Measurements from ENCODE around the gene CLDND2. TPM values are rescaled to one million over a fixed set of nuclear protein-coding genes. Genes with fewer than 3 reads are reported as not detected.

The CLDND2 gene
- total RNA-seq, 4 donors from 2014 or later, result not detected

DNA sequence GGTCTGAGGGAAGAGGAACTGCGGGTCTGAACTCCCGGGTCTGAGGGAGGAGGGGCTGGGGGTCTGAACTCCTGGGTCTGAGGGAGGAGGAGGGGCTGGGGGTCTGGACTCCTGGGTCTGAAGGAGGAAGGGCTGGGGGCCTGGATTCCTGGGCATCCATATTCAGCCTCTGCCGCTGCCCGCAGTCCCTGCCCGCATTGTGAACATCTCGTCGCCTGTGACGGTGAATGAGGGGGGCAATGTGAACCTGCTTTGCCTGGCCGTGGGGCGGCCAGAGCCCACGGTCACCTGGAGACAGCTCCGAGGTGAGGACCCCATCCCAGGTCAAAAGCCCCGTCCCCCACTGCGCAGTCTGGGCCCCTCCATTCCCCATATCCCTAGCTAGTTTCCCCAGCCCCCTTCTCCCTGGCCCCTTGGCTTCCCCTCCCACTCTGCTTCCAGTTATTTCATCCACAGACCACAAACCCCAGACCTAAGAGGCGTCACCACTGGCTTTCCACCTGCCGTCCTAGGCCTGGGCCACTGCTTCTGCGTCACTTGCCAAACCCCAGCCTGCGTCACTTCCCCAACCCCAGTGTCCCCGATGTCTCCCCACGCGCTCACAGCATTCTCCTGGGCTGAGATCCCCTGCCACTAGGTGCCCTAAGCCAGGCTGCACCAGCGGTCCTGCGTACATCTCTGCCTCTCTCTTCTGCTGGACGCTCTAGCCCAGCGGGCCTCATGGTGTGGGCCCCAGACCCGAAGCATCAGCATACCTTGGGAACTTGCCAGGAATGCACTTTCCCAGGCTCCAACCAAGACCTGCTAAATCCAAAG, 43.4 kb downstream of the CLDND2 start:
- Histone ChIP-seq H3K27me3 (peaks cover 40% of the 10 kb centered on the region), H3K4me3 (no peak overlapping the region), H3K27ac (no peak overlapping the region), H3K36me3 (no peaks in the 10 kb centered on the region), H3K4me1 (peaks cover 0 to 13% (median 6%) of the 10 kb centered on the region in 4 donors), H3K9me3 (no peaks in the 10 kb centered on the region)
- intact Hi-C loops (cut with DNase I; ENCODE audit: low total_unique reads) (no loop called here), in situ Hi-C loops (cut with MboI; ENCODE audit: low pct_ligation_motif_present in 1 of 4, low pct_unique_long_range_greater_than_20kb in 1 of 4, low sequenced_read_pairs in 3 of 4) (loop anchor here in 1 of 4 donors (25.0 kb wide), 1 partner anchor 112 kb away; no protein-coding TSS in a partner anchor)
- 44 to 66% methylated on average over 2 to 26 of the region's 26 CpGs for WGBS, 2 donors (ENCODE audit: low coverage in 1 of 2)
- no peak for DNase-seq
- TF ChIP-seq EP300 (IDR thresholded peaks at IDR 0.05; ENCODE audit: low read depth) (no peak), CTCF (IDR thresholded peaks at IDR 0.05) (no peak), POLR2A (IDR thresholded peaks at IDR 0.05) (no peak), POLR2AphosphoS5 (IDR thresholded peaks at IDR 0.05) (no peak)

GRCh38 chr19:51324167-51324481, 44.7 kb downstream of the CLDND2 start:
- Histone ChIP-seq H3K9me3 (no peaks in the 10 kb centered on the region), H3K27ac (no peak overlapping the region), H3K36me3 (no peaks in the 10 kb centered on the region), H3K4me3 (no peak overlapping the region), H3K4me1 (peaks cover 0 to 13% (median 6%) of the 10 kb centered on the region in 4 donors), H3K27me3 (peaks cover 36% of the 10 kb centered on the region)
- intact Hi-C loops (cut with DNase I; ENCODE audit: low total_unique reads), result no loop called here
- 63 to 76% methylated on average over 2 to 6 of the region's 6 CpGs for WGBS, 2 donors (ENCODE audit: low coverage in 1 of 2)
- in situ Hi-C loops (cut with MboI; ENCODE audit: low pct_ligation_motif_present in 1 of 4, low pct_unique_long_range_greater_than_20kb in 1 of 4, low sequenced_read_pairs in 3 of 4), result no loop called here
- TF ChIP-seq CTCF (IDR thresholded peaks at IDR 0.05) (no peak), EP300 (IDR thresholded peaks at IDR 0.05; ENCODE audit: low read depth) (no peak), POLR2A (IDR thresholded peaks at IDR 0.05) (no peak), POLR2AphosphoS5 (IDR thresholded peaks at IDR 0.05) (no peak)
- DNase-seq, result no peak

- Histone ChIP-seq H3K4me1 (peaks cover 0 to 13% (median 6%) of the 10 kb centered on the region in 4 donors), H3K4me3 (no peak overlapping the region), H3K27ac (no peak overlapping the region), H3K27me3 (peaks cover 31% of the 10 kb centered on the region), H3K36me3 (no peaks in the 10 kb centered on the region), H3K9me3 (no peaks in the 10 kb centered on the region)
- DNase-seq, result no peak
- TF ChIP-seq EP300 (IDR thresholded peaks at IDR 0.05; ENCODE audit: low read depth) (no peak), POLR2AphosphoS5 (IDR thresholded peaks at IDR 0.05) (no peak), POLR2A (IDR thresholded peaks at IDR 0.05) (no peak), CTCF (IDR thresholded peaks at IDR 0.05) (no peak)
- intact Hi-C loops (cut with DNase I; ENCODE audit: low total_unique reads), result no loop called here
- 81% methylated on average over 27 of the region's 29 CpGs; no CpG with 5 or more reads in 1 of the 2 donors for WGBS, 2 donors (ENCODE audit: low coverage in 1 of 2)
- in situ Hi-C loops (cut with MboI; ENCODE audit: low pct_ligation_motif_present in 1 of 4, low pct_unique_long_range_greater_than_20kb in 1 of 4, low sequenced_read_pairs in 3 of 4), result no loop called here
Measured at GRCh38 chr19:51323481-51324166, 45.2 kb downstream of the CLDND2 start.

DNA sequence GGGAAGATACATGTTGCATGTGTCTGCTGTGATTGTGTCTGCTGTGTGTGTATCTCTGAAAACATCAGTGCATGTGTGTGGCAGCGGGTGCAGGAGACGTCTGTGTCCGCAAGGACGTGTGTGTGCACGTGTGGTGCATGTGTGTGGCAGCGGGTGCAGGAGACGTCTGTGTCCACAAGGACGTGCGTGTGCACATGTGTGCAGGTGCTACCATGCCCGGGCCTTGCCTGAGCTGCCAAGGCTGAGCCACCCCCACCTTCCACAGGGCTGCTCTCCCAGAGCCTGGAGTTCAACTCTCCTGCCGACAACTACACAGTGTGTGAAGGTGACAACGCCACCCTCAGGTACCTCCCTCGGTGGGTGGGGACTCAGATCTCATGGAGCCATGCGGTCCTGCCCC, 47.0 kb downstream of the CLDND2 start:
- Histone ChIP-seq H3K36me3 (no peaks in the 10 kb centered on the region), H3K4me1 (peaks cover 0 to under 1% (median 0%) of the 10 kb centered on the region in 4 donors), H3K9me3 (no peaks in the 10 kb centered on the region), H3K4me3 (no peak overlapping the region), H3K27ac (no peak overlapping the region), H3K27me3 (peaks cover 13% of the 10 kb centered on the region)
- in situ Hi-C loops (cut with MboI; ENCODE audit: low pct_ligation_motif_present in 1 of 4, low pct_unique_long_range_greater_than_20kb in 1 of 4, low sequenced_read_pairs in 3 of 4), result no loop called here
- no peak for DNase-seq
- TF ChIP-seq CTCF (IDR thresholded peaks at IDR 0.05), result no peak
- no peak for TF ChIP-seq POLR2A (IDR thresholded peaks at IDR 0.05)
- no peak for TF ChIP-seq EP300 (IDR thresholded peaks at IDR 0.05; ENCODE audit: low read depth)
- no peak for TF ChIP-seq POLR2AphosphoS5 (IDR thresholded peaks at IDR 0.05)
- WGBS, 2 donors (ENCODE audit: low coverage in 1 of 2), result 67% methylated on average over 14 of the region's 14 CpGs; no CpG with 5 or more reads in 1 of the 2 donors
- intact Hi-C loops (cut with DNase I; ENCODE audit: low total_unique reads), result no loop called here

Data from transverse colon (tissue), 4 donors.